Left ventricle myocardium inferior (tissue), 1 donor: Measurements from ENCODE around the gene C1orf56. TPM values are rescaled to one million over a fixed set of nuclear protein-coding genes. Genes with fewer than 3 reads are reported as not detected.

Experiments used
- DNase-seq: peaks from one replicate; pipeline ENCODE4 v3.0.0-alpha.2; 2020
- H3K27ac ChIP-seq: fragments of 200-600 bp; replicated peaks from 2 replicates; pipeline ENCODE4 v1.8.0; 2021
- H3K27me3 ChIP-seq: fragments of 200-600 bp; 2 replicates; pipeline ENCODE4 v1.8.0; 2021; ENCODE audit warnings: low read depth
- H3K36me3 ChIP-seq: fragments of 200-600 bp; 2 replicates; pipeline ENCODE4 v1.8.0; 2021
- H3K4me1 ChIP-seq: fragments of 200-600 bp; 2 replicates; pipeline ENCODE4 v1.8.0; 2021
- H3K4me3 ChIP-seq: fragments of 200-600 bp; 2 replicates; pipeline ENCODE4 v1.8.0; 2021; ENCODE audit warnings: mild to moderate bottlenecking, moderate library complexity
- H3K9me3 ChIP-seq: fragments of 200-600 bp; replicated peaks from 2 replicates; pipeline ENCODE4 v1.8.0; 2021
- intact Hi-C: fragments of 100-400 bp; cut with micrococcal nuclease; formaldehyde crosslinking; loops from one replicate; pipeline ENCODE4 v1.11.0; 2022
- long read RNA-seq: library from polyadenylated mRNA; unstranded; transcript quantifications from one replicate; pipeline ENCODE4 v2.0.0, GENCODE V29; 2021
- total RNA-seq: library from RNA; stranded (reverse); fragmentation: NEBNext Ultra II Directional; extraction: Animal tissue kit (Norgen Biotek cat#: 25700); gene quantifications from one replicate; pipeline ENCODE4 v1.2.1, GENCODE V29; 2021
- TF ChIP-seq, protein P1 (sequence below): fragments of 200-600 bp; IDR thresholded peaks from 2 replicates; pipeline ENCODE4 v1.8.0; 2021; ENCODE audit warnings: antibody characterized with exemption, mild to moderate bottlenecking, borderline replicate concordance
- donor health status: DM: no; HTN: yes; CAD: no; lungs with severe emphysema.

Gene C1orf56, protein sequence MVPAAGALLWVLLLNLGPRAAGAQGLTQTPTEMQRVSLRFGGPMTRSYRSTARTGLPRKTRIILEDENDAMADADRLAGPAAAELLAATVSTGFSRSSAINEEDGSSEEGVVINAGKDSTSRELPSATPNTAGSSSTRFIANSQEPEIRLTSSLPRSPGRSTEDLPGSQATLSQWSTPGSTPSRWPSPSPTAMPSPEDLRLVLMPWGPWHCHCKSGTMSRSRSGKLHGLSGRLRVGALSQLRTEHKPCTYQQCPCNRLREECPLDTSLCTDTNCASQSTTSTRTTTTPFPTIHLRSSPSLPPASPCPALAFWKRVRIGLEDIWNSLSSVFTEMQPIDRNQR
- total RNA-seq, result 7.1 TPM
- long read RNA-seq, transcript C1orf56-201 (2 exons, 2,096 nt), result major isoform, 17 of 20 reads
- long read RNA-seq, partial matches to known transcripts, result 0 of 20 reads
- long read RNA-seq, other reads (novel, unspliced or antisense), result 2 of 20 reads

DNA sequence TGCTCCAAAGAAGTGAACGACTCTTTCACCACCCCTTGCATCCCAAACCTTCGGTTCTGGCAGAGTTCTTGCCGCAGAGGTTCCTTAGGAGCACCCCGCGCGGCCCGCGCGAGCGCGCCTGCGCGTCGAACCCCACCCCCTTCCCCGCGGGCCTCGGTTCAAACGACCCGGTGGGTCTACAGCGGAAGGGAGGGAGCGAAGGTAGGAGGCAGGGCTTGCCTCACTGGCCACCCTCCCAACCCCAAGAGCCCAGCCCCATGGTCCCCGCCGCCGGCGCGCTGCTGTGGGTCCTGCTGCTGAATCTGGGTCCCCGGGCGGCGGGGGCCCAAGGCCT lies at the start of gene C1orf56:
C1orf56 (plus strand) TSS at position 161 of the 334 bp plus-strand sequence; CDS start at position 258, 97 bp downstream.
- Histone ChIP-seq H3K9me3 (no peaks in the 10 kb centered on the region), H3K4me3 (peak within 1 kb of the TSS; percentile 96), H3K27ac (peak within 1 kb of the TSS; percentile 94), H3K36me3 (peaks cover 17% of the 10 kb centered on the region), H3K27me3 (no peaks in the 10 kb centered on the region), H3K4me1 (peaks cover 51% of the 10 kb centered on the region)
- TF ChIP-seq, protein P1, sequence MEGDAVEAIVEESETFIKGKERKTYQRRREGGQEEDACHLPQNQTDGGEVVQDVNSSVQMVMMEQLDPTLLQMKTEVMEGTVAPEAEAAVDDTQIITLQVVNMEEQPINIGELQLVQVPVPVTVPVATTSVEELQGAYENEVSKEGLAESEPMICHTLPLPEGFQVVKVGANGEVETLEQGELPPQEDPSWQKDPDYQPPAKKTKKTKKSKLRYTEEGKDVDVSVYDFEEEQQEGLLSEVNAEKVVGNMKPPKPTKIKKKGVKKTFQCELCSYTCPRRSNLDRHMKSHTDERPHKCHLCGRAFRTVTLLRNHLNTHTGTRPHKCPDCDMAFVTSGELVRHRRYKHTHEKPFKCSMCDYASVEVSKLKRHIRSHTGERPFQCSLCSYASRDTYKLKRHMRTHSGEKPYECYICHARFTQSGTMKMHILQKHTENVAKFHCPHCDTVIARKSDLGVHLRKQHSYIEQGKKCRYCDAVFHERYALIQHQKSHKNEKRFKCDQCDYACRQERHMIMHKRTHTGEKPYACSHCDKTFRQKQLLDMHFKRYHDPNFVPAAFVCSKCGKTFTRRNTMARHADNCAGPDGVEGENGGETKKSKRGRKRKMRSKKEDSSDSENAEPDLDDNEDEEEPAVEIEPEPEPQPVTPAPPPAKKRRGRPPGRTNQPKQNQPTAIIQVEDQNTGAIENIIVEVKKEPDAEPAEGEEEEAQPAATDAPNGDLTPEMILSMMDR, result no peak
- intact Hi-C loops, result no loop called here
- peak; percentile 68 for DNase-seq

DNA sequence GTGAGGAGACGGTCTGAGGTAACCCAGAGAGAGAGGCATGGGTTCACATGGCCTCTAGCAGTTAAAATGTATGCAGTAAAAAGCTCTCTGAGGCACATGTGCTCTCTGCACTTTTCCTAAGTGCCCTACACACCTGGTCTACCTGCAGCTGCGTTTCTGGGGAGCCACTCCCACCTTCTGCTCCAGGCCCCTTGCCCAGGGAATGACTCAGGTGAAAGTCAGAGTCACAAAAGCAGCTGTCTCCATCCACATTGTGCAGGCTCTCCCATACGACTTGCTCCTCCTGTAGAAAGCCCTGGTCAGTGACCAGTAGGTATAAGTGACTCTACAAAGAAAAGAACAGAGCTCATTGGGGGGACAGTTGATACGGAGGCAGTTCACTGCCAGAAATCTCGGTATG lies 49.6 kb upstream of the C1orf56 start:
- DNase-seq, result no peak
- Histone ChIP-seq H3K36me3 (peaks cover 60% of the 10 kb centered on the region), H3K4me1 (peaks cover 36% of the 10 kb centered on the region), H3K9me3 (no peaks in the 10 kb centered on the region), H3K27me3 (no peaks in the 10 kb centered on the region), H3K27ac (no peak overlapping the region), H3K4me3 (no peak overlapping the region)
- intact Hi-C loops, result no loop called here
- TF ChIP-seq, protein P1, result no peak

DNA sequence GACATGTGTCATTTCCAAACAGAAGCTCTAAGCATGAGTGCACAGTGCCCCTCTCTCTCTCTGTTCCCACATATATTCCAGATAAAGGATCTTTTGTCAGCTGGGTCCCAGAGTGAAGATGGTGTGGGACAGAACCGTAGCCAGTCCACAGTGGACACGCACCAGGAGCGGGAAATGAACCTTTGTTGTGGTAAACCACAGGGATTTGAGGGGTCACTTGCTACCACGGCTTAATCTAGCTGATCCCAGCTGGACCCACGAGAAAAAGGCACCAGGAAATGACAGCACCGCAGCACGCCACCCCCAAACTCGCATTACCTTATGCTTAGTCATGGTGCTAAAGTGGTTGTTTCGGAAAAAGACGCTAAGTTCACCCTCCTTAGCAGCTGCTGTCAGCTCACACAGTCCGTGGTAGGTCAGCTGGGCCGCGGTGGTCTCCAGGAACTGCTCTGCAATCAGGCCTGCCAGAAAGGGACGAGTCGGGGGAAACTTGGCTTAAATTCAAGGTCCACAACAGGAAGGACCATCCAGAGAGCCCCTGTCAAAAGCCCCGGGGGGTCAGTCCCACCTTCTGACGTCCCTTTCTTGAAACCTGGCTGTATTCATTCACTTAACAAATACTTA lies 48.4 kb upstream of the C1orf56 start:
- H3K4me3 ChIP-seq, result no peak overlapping the region
- H3K27ac ChIP-seq, result peak overlapping the region; percentile 1
- peaks cover 60% of the 10 kb centered on the region for H3K36me3 ChIP-seq
- peaks cover 48% of the 10 kb centered on the region for H3K4me1 ChIP-seq
- H3K9me3 ChIP-seq, result no peaks in the 10 kb centered on the region
- TF ChIP-seq, protein P1, result no peak
- no peak for DNase-seq
- no peaks in the 10 kb centered on the region for H3K27me3 ChIP-seq
- intact Hi-C loops, result no loop called here

DNA sequence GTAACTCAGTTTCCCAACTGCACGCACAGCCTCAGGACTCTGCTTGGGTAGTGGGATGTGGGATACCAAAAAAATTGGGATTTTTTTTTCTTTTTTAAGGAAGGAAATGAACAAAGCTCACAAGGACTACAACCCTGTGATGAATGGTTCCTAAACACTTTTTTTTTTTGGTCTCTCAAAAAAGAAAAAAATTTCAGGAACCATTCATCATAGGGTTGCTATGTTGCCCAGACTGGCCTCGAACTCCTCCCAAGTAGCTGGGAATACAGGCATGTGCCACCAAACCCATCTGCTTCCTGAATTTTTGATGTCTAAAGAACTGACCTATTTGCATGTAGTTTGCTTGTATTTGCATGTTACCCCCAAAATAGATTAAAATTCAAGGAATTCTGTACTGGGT lies 47.6 kb upstream of the C1orf56 start:
- Histone ChIP-seq H3K27me3 (no peaks in the 10 kb centered on the region), H3K4me1 (peaks cover 53% of the 10 kb centered on the region), H3K4me3 (no peak overlapping the region), H3K9me3 (no peaks in the 10 kb centered on the region), H3K27ac (no peak overlapping the region), H3K36me3 (peaks cover 60% of the 10 kb centered on the region)
- no peak for DNase-seq
- intact Hi-C loops, result loop anchor here (10.0 kb wide), 1 partner anchor 65 kb away; the partner anchor contains the start of gene MLLT11
- TF ChIP-seq, protein P1, result no peak

DNA sequence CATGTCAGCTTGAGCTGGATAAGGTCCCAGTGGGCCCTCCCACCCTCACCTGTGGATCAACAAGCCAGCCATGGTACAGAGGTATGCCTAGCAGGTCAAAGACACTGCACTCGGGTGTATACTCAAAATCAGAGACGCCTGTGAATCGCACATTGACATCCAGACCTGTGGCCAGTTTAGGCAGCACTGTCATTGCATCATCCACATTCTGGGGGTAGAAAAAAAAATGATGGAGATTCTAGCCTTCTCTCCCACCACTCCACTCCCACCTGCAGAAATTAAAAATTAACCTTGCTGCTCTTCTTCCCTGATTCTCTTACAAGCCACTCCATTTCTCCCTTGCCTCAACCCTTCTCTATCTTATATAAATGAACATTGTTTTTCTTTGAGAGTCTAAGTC lies 47.1 kb upstream of the C1orf56 start:
- no peaks in the 10 kb centered on the region for H3K9me3 ChIP-seq
- TF ChIP-seq, protein P1, result no peak
- DNase-seq, result no peak
- no peak overlapping the region for H3K4me3 ChIP-seq
- peaks cover 53% of the 10 kb centered on the region for H3K4me1 ChIP-seq
- no peaks in the 10 kb centered on the region for H3K27me3 ChIP-seq
- H3K27ac ChIP-seq, result no peak overlapping the region
- intact Hi-C loops, result loop anchor here (10.0 kb wide), 1 partner anchor 64 kb away; the partner anchor contains the start of gene MLLT11
- H3K36me3 ChIP-seq, result peaks cover 60% of the 10 kb centered on the region
